ENCODE results near the gene TOR1A.

TOR1A gene, protein sequence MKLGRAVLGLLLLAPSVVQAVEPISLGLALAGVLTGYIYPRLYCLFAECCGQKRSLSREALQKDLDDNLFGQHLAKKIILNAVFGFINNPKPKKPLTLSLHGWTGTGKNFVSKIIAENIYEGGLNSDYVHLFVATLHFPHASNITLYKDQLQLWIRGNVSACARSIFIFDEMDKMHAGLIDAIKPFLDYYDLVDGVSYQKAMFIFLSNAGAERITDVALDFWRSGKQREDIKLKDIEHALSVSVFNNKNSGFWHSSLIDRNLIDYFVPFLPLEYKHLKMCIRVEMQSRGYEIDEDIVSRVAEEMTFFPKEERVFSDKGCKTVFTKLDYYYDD

DNA sequence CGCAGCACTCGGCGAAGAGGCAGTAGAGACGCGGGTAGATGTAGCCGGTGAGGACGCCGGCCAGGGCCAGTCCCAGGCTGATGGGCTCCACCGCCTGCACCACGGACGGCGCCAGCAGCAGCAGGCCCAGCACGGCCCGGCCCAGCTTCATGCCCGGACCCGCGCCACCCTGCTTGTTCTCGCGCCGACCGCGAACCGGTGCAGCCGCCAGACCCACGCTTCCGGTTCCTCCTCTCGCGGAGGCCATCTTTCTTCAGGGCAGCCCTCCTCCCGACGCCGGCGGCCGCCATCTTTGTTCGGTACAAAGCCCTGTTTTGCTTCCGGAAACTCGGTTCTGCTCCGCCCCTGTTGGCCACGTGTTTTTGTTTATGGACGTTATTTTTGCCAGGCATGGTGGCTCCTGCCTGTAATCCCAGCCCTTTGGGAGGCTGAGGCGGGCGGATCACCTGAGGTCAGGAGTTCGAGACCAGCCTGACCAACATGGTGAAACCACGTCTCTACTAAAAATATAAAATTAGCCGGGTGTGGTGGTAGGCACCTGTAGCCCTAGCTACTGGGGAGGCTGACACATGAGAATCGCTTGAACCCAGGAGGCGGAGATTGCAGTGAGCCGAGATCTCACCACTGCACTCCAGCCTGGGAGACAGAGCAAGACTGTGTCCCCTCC, at the start of gene TOR1A:
Gene TOR1A, minus strand, starts transcription at position 202 of the 667 bp plus-strand sequence. Its CDS starts 51 bp downstream, at position 151.
- peak; percentile 85 for DNase-seq

DNA sequence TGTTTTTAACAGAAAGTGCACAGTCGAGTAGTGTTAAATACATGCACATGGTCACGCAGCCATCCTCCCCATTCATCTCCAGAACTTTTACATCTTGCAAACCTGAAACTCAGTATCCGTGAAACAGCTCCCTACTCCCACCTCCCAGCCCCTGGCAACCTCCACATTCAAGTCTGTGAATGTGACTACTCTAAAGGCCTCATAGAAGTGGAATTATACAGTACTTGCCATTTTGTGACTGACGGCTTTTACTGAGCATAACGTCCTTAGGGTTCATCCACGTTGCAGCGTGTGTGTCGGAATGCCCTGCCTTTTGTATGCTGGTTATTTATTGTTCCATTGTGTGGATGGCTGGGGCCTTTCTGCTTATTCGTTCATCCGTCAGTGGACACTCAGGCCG, 47.1 kb upstream of the TOR1A start:
- no peak for DNase-seq

DNA sequence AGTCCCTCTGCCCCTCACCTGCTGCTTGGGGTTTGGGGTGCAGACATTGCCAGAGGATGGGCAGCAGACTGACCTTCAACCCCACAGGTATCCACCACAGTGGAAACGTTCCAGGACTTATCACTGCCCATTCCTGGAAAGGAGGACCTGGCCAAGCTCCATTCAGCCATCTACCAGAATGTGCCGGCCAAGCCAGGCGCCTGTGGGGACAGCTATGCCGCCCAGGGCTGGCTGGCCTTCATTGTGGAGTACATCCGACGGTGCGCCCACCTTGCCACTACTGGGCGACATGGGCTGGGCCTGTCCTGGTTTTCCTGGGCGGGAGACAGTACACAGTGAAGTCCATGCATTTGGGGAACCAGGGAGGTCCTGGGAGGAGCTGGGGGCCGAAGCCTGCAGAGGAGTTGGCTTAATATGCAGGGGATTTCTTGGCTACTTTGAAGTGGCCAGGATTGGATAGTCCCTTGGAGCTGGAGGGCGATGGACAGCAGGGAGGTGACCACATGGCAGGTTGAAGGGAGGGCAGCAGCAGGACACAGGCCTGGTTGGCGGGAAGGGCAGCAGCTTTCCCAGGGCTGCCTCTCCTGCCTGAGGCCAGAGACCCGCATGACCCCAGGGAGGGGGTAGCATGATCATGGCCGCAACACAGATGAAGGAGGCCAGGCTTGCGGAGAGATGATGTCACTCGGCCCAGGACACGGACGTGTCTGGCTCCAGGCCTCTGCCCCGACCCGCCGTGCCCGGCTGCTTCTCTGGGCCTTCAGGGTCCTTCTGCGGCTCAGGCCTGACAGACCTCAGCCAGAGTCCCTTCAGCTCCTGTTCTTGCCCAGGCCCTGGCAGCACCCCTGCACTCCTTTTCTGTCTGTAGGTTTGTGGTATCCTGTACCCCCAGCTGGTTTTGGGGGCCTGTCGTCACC, 45.9 kb upstream of the TOR1A start:
- DNase-seq: no peak

DNA sequence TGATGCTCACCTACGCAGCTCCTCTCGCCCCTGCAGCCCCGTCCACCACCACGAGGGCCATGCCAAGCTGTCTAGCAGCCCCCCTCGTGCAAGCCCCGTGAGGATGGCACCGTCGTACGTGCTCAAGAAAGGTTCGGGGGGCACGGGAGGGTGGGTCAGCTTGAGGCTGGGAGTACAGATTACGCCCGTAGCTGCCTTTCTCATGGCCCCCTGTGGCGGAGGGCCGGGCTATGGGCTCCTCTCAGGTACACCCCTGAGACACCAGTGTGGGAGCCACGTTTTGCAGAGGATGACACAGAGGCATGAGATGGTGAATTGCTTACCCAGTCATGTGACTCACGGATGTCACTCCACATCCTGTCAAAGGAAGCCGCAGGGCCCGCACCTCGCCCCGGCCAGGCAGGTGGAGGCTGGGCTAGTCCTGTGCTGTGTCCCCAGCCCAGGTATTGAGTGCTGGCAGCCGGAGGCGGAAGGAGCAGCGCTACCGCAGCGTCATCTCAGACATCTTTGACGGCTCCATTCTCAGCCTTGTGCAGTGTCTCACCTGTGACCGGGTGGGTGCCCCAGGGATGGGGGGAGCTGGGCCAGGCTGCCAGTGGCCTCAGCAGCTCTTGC, 45.0 kb upstream of the TOR1A start:
- no peak for DNase-seq

DNA sequence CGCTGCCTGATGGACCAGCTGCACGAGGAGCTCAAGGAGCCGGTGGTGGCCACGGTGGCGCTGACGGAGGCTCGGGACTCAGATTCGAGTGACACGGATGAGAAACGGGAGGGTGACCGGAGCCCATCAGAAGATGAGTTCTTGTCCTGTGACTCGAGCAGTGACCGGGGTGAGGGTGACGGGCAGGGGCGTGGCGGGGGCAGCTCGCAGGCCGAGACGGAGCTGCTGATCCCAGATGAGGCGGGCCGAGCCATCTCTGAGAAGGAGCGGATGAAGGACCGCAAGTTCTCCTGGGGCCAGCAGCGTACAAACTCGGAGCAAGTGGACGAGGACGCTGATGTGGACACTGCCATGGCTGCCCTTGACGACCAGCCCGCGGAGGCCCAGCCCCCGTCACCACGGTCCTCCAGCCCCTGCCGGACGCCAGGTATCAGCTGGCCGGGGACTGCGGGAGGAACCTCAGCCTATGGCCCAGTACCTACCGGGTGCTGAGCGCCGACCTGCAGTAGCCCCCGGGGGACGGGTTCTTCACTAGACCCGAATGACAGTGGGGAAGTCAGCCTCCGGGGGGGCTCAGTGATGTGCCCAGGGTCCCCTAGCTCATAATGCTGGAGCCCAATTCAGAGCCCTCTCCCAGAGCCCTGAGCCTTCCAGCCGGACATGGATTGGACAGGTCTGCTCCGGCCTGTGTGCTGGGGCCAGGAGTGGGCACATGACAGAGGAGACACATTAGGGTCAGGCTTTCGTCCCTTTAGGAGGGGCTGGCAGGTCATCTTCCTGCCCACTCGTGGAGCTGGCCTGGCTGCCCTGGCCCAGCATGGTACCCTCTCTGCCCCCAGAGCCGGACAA, 44.3 kb upstream of the TOR1A start:
- DNase-seq: no peak

DNA sequence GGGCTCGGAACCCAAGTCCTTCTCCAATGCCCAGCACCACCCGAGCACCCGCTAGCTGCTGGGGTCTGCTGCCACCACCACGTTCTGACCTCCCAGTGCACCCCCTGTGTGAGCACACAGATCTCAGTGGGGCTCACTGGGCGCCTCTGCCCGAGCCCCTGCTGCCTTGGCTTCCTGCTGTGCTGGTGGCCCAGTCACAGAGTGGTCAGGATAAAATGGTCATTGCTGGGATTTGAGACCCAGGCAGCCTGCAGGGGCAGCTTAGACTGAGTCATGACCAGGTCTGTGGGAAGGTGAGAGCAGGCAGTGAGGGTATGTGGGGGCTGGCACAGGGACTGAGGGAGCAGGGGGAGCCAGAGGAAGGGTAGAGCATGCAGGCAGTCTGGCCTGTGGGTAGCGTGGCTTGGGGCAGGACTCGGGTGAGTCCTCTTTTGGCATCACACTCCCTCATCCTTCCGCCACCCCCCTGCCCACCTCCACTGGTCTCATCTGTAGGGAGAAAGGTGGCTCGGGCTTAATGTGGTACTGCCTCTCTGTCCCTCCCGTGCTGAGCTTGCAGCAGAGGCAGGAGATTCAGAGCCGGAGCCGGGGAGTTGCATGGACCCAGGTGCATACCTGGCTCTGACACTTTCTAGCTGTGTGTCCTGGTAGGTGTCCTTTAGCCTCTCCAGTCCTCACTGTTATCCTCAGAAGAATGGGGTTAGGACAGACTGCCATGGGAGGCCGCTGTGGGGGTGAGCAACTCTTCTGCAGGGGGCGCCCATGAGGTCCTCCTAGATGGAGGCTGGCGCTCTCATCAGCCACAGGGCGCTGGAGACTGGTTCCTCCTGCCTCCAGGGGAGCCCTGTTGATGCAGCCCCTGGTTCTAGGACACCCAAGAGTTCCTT, 43.4 kb upstream of the TOR1A start:
- no peak for DNase-seq

DNA sequence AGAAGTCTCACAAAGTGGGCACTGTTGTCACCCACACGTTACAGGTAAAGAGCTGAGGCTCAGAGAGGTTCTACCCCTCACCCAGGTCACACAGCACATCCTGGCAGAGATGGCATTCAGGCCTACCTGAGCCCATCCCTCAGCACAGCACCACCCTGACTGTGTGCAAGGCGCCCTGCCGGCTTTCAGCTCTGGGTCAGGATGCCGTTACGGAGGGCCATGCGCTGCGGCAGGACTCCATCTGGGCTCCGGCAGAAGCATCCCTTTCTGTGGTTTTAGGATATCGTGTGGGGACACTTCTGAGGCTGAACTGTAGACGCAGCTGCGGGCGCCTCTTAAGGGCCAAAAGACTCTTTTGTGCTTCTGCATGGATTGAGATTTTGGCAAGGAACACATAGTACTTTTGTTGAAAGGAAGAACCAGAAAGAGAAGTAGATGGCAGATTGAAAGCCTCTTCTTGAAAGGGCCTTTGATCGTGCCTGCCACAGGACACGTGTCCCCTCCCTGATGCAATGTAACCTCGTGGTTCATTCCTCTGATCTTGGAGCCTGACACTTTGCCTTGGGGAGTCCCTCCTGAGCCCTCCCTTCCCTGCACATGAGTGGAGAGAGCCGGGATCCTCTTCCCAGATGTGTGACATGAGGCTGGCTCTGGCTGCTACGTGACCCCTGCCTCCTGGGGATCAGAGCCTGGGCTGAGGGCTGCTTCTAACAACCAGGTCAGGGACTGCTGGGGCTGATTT, 42.6 kb upstream of the TOR1A start:
- no peak for DNase-seq

DNA sequence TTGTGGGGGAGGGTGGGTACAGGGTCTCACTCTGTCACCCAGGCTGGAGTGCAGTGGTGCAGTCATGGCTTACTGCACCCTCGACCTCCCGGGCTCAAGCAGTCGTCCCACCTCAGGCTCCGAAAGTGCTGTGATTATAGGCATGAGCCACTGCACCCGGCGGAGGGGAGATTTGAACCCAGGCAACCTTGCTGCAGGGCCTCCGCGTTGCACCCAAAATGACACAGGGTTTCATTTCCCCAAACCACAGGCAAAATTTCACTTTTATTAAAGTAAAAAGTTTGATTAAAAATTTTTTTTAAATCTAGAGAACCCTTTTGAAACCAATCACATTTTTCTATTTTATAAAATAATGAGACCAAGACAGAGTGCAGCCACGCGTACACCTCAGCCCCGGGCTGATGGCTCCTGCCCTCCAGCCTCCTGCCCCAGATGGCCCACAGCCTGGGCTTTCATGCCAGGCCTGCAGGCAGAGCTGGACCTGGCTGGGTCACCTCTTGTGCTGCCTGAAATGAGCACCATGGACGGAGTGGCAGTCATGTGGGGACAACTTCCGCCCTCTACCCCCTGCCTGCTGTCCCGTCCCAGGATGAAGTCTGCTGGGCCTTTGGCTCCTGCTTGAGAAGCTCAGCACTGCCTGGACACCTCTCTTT, 41.9 kb upstream of the TOR1A start:
- DNase-seq: no peak

DNA sequence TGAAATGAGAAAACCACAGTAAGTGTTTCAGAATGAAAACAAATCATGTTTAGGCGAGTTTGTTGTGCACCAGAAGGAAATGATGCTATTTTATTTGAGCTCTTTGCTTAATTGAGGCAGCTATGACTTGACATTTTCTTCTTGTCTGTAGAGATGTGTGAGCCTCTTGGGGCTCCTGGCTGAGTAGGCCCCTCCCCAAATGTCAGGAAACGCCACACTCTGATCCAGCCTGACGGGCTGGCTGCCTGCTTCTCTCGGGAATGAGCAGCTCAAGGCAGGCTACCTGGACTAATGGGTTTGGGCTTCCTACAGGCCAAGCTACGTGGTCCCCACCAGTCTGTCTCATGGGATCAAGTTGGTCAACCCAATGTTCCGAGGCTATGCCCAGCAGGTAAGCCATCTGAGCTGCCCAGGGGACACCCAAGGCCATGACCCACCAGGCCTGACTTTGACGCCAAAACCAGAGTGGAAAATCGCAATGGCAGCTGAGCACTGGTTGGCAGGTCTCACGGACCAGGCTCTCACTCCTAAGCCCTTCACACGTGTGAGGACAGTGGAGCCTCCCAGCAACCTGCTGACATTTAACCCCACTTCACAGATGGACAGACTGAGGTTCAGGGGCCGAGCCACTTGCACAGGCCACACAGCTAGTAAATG, 41.2 kb upstream of the TOR1A start:
- DNase-seq: no peak

DNA sequence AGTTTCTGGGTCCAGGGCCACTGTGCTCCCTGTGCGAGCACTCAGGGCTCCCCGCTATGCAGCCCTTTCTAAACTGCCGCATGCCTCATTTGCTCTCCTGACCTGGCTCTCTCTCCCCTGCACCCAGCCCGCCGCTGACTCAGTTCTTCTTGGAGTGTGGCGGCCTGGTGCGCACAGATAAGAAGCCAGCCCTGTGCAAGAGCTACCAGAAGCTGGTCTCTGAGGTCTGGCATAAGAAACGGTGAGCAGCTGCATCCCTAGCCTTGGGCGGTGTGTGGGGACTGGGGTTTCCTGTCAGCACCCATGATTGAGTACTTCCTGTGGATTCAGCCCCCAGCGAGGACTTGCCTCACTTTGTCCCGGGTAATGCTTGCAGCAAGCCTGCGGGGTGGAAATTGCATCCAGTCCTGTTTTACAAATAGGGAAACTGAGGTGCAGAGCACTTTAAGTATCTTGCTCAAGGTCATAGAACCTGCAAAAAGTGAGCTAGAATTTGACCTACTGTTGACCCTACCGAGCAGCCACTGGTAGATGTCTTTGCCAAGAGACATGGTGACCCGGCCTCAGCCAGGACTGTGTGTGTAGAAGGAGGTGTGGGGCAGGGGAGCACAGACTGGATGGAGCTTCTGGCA, 39.2 kb upstream of the TOR1A start:
- peak; percentile 98 for DNase-seq

DNA sequence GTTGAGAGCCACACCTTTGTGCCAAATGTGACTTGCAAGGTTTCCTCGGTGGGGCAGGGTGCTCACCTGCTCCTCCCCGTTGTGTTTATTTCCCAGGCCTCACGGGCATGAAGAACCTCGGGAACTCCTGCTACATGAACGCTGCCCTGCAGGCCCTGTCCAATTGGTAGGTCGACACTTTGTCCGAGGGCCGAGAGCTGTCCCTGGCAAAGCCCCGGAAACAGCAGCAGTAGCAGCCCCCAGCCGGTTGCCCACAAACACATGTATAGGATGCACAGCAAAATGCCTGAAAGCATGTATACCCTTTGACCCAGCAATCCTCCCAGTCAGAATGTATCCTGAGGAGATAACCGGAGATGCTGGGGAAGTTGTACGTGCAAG, 37.5 kb upstream of the TOR1A start:
- no peak for DNase-seq

DNA sequence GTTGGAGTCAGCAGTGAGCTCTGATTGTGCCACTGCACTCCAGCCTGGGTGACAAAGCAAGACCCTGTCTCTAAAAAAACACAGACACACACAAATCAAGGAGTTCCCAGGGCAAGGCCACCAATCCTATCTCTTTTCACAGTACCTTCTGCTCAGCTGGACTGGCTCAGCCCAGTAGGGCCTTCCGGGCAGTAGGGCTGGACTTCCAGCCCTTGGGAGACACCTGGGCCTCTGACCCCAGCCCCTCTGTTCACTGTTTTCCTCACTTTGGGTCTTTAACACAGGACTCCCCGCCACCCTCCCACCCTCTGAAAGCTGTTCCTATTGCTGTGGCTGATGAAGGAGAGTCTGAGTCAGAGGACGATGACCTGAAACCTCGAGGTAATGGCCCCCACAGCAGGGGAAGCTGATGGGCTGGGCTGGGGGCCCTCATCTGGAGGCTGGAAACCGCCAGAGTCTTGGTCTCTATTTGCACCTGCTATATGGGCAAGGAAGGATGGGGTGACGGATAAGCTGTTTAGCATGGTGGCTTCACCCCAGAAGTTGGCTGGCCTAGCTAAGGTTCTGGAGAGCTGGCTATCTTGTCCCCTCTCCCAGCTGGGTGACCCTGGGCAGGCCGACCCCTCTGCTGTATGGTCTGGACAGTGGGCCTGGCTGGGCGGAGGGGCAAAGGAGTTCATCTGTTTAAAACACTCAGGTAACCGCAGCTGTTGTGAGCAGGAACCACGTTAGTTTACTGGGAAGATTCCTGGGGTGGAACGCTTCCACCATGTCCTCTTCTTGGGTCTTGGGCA, 36.9 kb upstream of the TOR1A start:
- no peak for DNase-seq

DNA sequence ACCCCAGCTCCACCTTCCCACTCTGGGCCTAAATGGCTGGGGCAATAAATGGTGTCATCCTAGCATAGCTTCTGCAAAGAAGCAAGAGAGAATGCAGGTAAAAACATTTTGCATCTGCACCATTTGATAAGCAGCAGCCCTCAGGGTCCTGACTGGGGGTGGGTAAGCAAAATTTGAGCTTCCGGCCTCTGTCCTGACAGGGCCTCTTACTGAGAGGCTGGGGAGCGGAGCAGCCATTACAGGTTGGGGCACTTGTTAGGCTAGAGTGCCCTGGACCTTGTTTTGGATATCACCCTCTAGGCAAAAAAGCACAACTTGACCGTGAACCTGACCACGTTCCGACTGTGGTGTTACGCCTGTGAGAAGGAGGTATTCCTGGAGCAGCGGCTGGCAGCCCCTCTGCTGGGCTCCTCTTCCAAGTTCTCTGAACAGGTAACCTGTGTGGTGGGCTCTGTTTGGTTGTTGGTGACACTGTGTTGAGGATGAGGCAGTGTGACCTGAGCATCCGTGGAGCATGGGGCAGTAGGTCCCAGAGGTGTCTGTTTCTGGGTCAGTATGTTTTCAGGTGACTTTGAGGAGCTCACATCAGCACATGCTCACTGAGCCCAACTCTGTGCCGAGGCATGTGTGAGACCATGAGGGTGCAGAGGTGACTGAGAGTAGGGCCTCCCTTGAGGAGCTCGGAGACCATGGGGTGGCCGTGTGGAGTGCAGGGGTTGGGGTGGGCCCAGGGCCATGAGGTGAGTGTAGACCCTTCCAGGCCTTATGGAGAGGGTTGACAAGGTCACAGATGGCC, 34.4 kb upstream of the TOR1A start:
- no peak for DNase-seq

DNA sequence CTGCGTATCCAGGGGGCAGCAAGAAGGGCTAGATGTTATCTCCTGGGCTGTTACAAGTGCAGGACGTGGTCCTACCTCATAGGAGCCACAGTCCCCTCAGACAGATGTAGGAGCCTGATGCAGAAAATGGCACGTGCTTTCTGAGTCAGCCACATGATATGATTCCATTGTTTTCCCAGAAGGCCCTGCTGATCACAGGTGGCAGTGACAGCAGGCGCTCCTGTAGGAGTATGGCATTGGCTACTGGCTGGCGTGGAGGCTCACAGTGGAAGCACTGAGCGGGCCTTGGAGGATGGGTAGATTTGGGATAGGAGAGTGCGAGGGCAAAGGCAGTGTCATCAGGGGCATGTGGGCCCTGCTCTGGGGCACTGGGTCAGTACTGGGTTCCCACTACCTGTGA, 33.3 kb upstream of the TOR1A start:
- no peak for DNase-seq

DNA sequence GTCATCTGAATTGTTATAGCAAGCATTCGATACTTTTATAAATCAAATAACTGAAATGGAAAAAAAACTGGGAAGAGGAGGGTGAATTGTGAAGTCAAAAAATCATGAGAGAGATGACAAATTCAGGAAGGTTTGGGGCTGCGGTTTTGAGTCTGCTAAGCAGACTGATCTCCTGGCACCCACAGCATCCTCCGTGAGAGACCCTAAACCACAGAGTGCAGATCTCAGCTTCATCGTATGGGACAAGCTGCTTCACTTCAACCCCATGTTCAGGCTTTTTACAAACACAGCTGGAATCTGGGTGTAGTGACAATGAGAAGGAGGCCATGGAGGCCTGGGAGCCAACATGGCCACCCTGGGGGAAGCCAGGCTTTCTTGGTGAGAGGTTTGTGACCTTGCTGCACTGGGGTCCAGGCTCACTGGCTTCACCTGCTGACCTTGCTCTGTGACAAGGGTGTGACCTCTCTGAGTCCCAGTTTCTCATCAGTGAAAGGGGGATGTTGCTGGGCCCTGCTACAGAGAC, 30.7 kb upstream of the TOR1A start:
- DNase-seq: no peak

DNA sequence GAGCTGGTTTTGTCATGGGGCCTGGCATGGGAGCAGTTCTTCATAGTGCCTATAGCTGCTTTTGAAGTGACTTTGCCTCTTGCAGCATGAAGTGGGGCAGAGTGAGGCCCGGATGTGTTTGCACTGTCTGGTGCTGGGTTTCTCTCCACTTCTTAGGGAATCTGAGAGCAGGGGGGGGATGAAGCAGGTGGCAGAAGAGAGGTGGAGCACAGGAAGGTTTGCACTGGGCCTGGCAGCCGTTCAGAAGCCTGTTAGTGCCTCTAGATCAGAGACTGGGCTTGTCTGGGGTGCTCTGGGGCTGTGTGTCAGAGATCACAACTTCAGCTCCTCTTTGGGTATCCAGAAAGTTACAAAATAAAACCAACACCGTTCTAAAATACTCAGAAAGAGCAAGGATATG, 29.7 kb upstream of the TOR1A start:
- no peak for DNase-seq

DNA sequence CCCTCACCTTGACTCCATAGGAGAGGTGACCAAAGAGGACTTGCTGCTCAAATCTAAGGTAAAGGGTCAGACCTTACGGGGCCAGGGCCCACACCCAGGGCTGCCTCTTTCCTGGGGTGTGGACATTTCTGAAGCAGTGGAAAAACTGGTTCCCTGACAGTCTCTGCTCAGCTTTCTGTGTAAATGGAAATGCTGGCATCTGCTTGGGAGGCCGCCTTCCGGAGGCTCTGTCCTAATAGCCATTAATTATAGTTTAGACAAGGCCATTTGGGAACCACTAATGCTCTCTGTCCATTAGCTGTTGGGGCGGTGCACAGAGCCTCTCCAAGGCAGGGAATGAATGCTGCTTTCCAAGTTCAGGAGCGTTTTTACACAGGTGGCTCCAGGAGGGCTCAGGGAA, 28.6 kb upstream of the TOR1A start:
- DNase-seq: no peak
